Smooth muscle cell (in vitro differentiated cells): ENCODE results near the gene EIF4A3. TPM values are rescaled to one million over a fixed set of nuclear protein-coding genes. Genes with fewer than 3 reads are reported as not detected.

Experiments used
- DNase-seq: peaks from one replicate; lab custom pipeline; 2025; ENCODE audit not compliant: unreplicated experiment; lab: John Stamatoyannopoulos, UW
- H2AFZ ChIP-seq: fragments of 200-600 bp; sonication (generic); 2 replicates; pipeline ENCODE4 v1.6.0; 2016; ENCODE audit warnings: antibody characterized with exemption, low read depth, mild to moderate bottlenecking
- H3F3A ChIP-seq: fragments of 200-600 bp; sonication (generic); 2 replicates; pipeline ENCODE4 v1.6.0; 2017; ENCODE audit warnings: antibody characterized with exemption, low read depth
- H3K27ac ChIP-seq: fragments of 200-600 bp; sonication (generic); 2 replicates; pipeline ENCODE4 v1.5.1; 2016; ENCODE audit warnings: low read depth, mild to moderate bottlenecking
- H3K27me3 ChIP-seq: fragments of 200-600 bp; sonication (generic); 2 replicates; pipeline ENCODE4 v1.6.1; 2016; ENCODE audit warnings: low read depth, mild to moderate bottlenecking
- H3K36me3 ChIP-seq: fragments of 200-600 bp; sonication (generic); 2 replicates; pipeline ENCODE4 v1.5.1; 2016; ENCODE audit warnings: low read depth
- H3K4me1 ChIP-seq: fragments of 200-600 bp; sonication (generic); 2 replicates; pipeline ENCODE4 v1.5.1; 2016; ENCODE audit warnings: low read depth
- H3K4me2 ChIP-seq: fragments of 200-600 bp; sonication (generic); 2 replicates; pipeline ENCODE4 v1.6.0; 2016; ENCODE audit warnings: mild to moderate bottlenecking
- H3K4me3 ChIP-seq: fragments of 200-600 bp; sonication (generic); 2 replicates; pipeline ENCODE4 v1.5.1; 2016; ENCODE audit warnings: mild to moderate bottlenecking
- H3K79me2 ChIP-seq: fragments of 200-600 bp; sonication (generic); 2 replicates; pipeline ENCODE4 v1.6.0; 2016; ENCODE audit warnings: low read depth, mild to moderate bottlenecking
- H3K9ac ChIP-seq: fragments of 200-600 bp; sonication (generic); 2 replicates; pipeline ENCODE4 v1.6.0; 2016; ENCODE audit warnings: low read depth
- H3K9me3 ChIP-seq: fragments of 200-600 bp; sonication (generic); replicated peaks from 2 replicates; pipeline ENCODE4 v1.5.1; 2016; ENCODE audit warnings: low read depth
- H4K20me1 ChIP-seq: fragments of 200-600 bp; sonication (generic); 2 replicates; pipeline ENCODE4 v1.6.0; 2016; ENCODE audit warnings: low read depth
- WGBS: methylation state at CpG from one replicate; pipeline ENCODE4 v1.1.7; 2016; ENCODE audit warnings: low lambda C conversion rate; 5-methylcytosine and 5-hydroxymethylcytosine counted together
- polyA plus RNA-seq: library from polyadenylated mRNA; unstranded; fragments of >200 nt; fragmentation: Nextera tagmentation; extraction: Ambion mirVana; gene quantifications from 2 replicates; pipeline ENCODE4 v1.2.1, GENCODE V29; 2016
- total RNA-seq: library from RNA; depleted of rRNA; stranded (reverse); fragments of >200 nt; gene quantifications from 2 replicates; pipeline ENCODE4 v1.2.3, GENCODE V29; 2014
- TF ChIP-seq, protein P1 (sequence below): fragments of 200-600 bp; sonication (generic); IDR thresholded peaks from 2 replicates; pipeline ENCODE4 v1.5.1; 2017; ENCODE audit warnings: borderline replicate concordance, mild to moderate bottlenecking, antibody characterized with exemption; ENCODE audit not compliant: insufficient read depth, poor library complexity, severe bottlenecking

EIF4A3 gene
- total and polyA plus RNA-seq, 2 experiments from 2014 or later: 86.1 to 109 TPM

DNA sequence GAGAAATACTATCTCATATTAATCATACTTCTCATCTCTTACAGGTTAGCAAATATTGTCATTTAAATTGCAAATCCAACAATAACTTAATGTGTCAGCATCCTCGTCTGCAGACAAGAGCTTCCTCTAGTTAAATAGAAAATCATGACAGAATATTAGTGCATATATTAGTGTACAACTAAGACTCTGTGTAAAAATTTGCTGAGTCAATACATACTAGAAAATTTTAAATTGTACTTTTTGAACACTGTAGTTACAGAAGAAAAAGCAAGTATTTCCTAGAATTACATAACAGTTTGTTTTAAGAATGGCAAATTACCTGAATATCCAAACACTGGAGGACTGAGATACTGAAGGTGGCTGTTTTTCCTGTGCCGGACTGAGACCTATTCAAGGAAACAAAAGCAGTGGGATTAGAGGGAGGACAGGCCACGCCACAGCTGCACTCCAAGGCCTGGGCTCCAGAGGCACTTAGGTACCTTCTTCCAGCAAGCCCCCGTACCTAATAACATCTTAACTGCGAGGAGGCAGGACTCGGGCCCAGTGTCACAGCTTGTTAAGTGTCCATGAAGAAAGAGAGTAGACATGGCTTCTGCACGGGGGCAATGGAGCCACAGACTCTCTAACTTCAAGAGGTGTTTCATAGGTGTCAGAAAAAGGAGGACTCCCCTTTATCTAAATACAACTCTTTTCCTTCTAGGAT, 5.3 kb downstream of the EIF4A3 start:
- peaks cover 57% of the 10 kb centered on the region for H4K20me1 ChIP-seq
- H3K79me2 ChIP-seq: peaks cover 42% of the 10 kb centered on the region
- no peak for DNase-seq

DNA sequence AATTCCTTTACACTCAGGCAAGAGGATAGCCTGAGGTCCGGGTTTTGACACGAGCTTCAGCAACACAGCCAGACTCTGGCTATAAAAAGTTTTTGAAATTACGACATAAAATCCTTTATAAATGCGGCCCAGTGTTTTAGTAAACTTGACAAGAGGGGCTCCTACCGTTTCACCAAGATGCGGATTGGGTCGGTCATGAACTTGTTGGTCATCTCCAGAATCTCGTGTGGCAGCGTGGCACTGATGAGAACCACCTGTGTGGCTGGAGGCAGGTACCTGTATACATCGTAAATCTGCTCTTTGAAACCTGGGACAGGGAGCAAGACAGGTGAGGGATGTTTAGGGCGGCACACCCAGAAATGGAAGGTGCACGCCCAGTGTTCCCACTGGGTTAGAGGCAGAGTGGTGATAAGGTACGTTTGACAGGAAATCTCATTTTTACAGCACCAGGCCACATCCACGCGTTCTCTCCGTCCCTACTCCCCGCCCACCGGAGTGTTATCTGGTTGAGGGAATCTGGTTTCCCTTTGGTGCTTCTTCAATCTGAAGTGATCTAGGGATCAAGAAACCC, 8.0 kb downstream of the EIF4A3 start:
- Histone ChIP-seq H3K9ac (no peak overlapping the region), H3K79me2 (peaks cover 15% of the 10 kb centered on the region), H3K27ac (no peak overlapping the region), H3K27me3 (no peaks in the 10 kb centered on the region), H2AFZ (no peak overlapping the region), H3K9me3 (no peaks in the 10 kb centered on the region), H4K20me1 (peaks cover 31% of the 10 kb centered on the region), H3K4me2 (no peak overlapping the region), H3K36me3 (peaks cover 50% of the 10 kb centered on the region), H3F3A (no peaks in the 10 kb centered on the region), H3K4me3 (no peak overlapping the region), H3K4me1 (no peaks in the 10 kb centered on the region)
- DNase-seq: no peak
- 94% methylated on average over 18 of the region's 18 CpGs for WGBS
- TF ChIP-seq, protein P1, sequence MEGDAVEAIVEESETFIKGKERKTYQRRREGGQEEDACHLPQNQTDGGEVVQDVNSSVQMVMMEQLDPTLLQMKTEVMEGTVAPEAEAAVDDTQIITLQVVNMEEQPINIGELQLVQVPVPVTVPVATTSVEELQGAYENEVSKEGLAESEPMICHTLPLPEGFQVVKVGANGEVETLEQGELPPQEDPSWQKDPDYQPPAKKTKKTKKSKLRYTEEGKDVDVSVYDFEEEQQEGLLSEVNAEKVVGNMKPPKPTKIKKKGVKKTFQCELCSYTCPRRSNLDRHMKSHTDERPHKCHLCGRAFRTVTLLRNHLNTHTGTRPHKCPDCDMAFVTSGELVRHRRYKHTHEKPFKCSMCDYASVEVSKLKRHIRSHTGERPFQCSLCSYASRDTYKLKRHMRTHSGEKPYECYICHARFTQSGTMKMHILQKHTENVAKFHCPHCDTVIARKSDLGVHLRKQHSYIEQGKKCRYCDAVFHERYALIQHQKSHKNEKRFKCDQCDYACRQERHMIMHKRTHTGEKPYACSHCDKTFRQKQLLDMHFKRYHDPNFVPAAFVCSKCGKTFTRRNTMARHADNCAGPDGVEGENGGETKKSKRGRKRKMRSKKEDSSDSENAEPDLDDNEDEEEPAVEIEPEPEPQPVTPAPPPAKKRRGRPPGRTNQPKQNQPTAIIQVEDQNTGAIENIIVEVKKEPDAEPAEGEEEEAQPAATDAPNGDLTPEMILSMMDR: no peak

More for the DNA sequence above, 5.3 kb downstream of the EIF4A3 start:
- no peak overlapping the region for H3K27ac ChIP-seq
- TF ChIP-seq, protein P1: no peak
- H3K4me2 ChIP-seq: no peak overlapping the region
- H3K4me1 ChIP-seq: peaks cover 14% of the 10 kb centered on the region
- WGBS: 97% methylated on average over 7 of the region's 7 CpGs
- no peak overlapping the region for H3K4me3 ChIP-seq
- H3K9me3 ChIP-seq: no peaks in the 10 kb centered on the region
- no peak overlapping the region for H3K9ac ChIP-seq
- H3K27me3 ChIP-seq: no peaks in the 10 kb centered on the region
- peaks cover 35% of the 10 kb centered on the region for H3K36me3 ChIP-seq
- no peak overlapping the region for H2AFZ ChIP-seq
- no peaks in the 10 kb centered on the region for H3F3A ChIP-seq

DNA sequence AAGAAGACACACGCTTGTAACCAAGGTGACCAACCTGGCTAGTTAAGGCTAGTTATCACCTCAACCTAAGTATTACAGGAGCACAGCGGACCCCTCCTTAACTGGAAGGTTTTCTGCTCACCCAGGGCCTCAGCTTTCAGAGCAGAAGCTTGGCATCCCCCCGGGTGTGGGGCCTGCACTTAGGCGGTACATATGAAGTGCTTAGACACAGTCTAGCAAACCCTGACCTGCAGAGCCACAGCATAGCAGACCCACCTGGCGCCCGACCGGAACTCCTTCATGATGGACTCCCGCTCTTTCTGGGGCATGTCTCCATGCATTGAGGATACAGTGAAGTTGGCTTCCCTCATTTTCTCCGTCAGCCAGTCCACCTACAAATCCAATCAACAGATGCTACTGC, 9.8 kb downstream of the EIF4A3 start:
- H3K9me3 ChIP-seq: no peaks in the 10 kb centered on the region
- H3F3A ChIP-seq: no peaks in the 10 kb centered on the region
- H3K27ac ChIP-seq: no peak overlapping the region
- no peaks in the 10 kb centered on the region for H3K27me3 ChIP-seq
- no peak for DNase-seq
- no peak overlapping the region for H3K4me2 ChIP-seq
- H3K36me3 ChIP-seq: peaks cover 47% of the 10 kb centered on the region
- WGBS: 97% methylated on average over 9 of the region's 9 CpGs
- H2AFZ ChIP-seq: no peak overlapping the region
- peaks cover 13% of the 10 kb centered on the region for H4K20me1 ChIP-seq
- no peaks in the 10 kb centered on the region for H3K4me1 ChIP-seq
- no peak overlapping the region for H3K9ac ChIP-seq
- H3K79me2 ChIP-seq: no peaks in the 10 kb centered on the region
- TF ChIP-seq, protein P1: no peak
- H3K4me3 ChIP-seq: no peak overlapping the region

DNA sequence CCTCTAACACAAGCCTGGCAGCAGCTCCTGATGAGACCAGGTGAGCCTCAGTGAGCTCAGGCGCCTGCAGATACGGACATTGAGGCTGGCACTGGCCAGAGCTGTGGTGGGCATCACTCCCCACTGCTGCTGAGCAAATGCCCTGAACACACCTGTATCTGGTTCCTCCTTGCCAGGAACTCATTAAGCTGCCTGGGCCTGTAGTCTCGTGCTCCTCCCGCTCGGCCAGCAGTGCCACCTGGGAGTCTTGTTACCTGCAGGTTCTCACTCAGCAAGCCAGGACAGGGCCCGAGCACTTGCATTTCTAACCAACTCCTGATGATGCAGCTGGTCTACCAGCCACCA, 13.3 kb downstream of the EIF4A3 start:
- Histone ChIP-seq H3K36me3 (peaks cover 25% of the 10 kb centered on the region), H3K9ac (no peak overlapping the region), H3K4me2 (no peak overlapping the region), H3K27me3 (no peaks in the 10 kb centered on the region), H2AFZ (no peak overlapping the region), H3K4me1 (no peaks in the 10 kb centered on the region), H3K4me3 (no peak overlapping the region), H4K20me1 (no peaks in the 10 kb centered on the region), H3K9me3 (no peaks in the 10 kb centered on the region), H3K79me2 (no peaks in the 10 kb centered on the region), H3K27ac (no peak overlapping the region), H3F3A (no peaks in the 10 kb centered on the region)
- 98% methylated on average over 6 of the region's 6 CpGs for WGBS
- no peak for DNase-seq
- TF ChIP-seq, protein P1: no peak
